Measurements from ENCODE around the gene TNFRSF8. TPM values are rescaled to one million over a fixed set of nuclear protein-coding genes. Genes with fewer than 3 reads are reported as not detected.
A peak's percentile ranks its signal among the peaks of the same experiment; 100 is the strongest.

TNFRSF8 gene
- polyA plus RNA-seq, 1 donor from 2014 or later: 0.40 TPM

GRCh38 chr1:12140515-12141162 lies 77.5 kb downstream of the TNFRSF8 start:
- Mint-ChIP-seq H3K9me3 (no peaks in the 10 kb centered on the region), H3K4me3 (no peak overlapping the region), H3K27ac (no peak overlapping the region), H3K27me3 (no peaks in the 10 kb centered on the region), H3K4me1 (peaks cover 17 to 25% (median 24%) of the 10 kb centered on the region in 3 donors), H3K36me3 (no peaks in the 10 kb centered on the region)

- H3K4me3 Mint-ChIP-seq: peak overlapping the region in 2 of 4 donors; percentile 17 to 27
- H3K9me3 Mint-ChIP-seq: no peaks in the 10 kb centered on the region
- peaks cover 20 to 24% (median 23%) of the 10 kb centered on the region in 3 donors for H3K4me1 Mint-ChIP-seq
- H3K27ac Mint-ChIP-seq: no peak overlapping the region
- H3K27me3 Mint-ChIP-seq: no peaks in the 10 kb centered on the region
- H3K36me3 Mint-ChIP-seq: no peaks in the 10 kb centered on the region
Measured at GRCh38 chr1:12141163-12141850, 78.2 kb downstream of the TNFRSF8 start.

- Mint-ChIP-seq H3K9me3 (no peaks in the 10 kb centered on the region), H3K4me1 (peaks cover 29 to 33% (median 31%) of the 10 kb centered on the region in 3 donors), H3K27ac (no peak overlapping the region), H3K4me3 (peak overlapping the region in 1 of 4 donors; percentile 17), H3K27me3 (no peaks in the 10 kb centered on the region), H3K36me3 (no peaks in the 10 kb centered on the region)
Measured at GRCh38 chr1:12142141-12142823, 79.2 kb downstream of the TNFRSF8 start.

GRCh38 chr1:12142891-12143630 lies 80.0 kb downstream of the TNFRSF8 start:
- Mint-ChIP-seq H3K27ac (peak overlapping the region; percentile 85 to 92 (median 91)), H3K4me1 (peaks cover 29 to 37% (median 36%) of the 10 kb centered on the region in 3 donors), H3K4me3 (peak overlapping the region in 3 of 4 donors; percentile 67 to 89 (median 83)), H3K9me3 (no peaks in the 10 kb centered on the region), H3K27me3 (no peaks in the 10 kb centered on the region), H3K36me3 (no peaks in the 10 kb centered on the region)

- Mint-ChIP-seq H3K27me3 (no peaks in the 10 kb centered on the region), H3K27ac (peak overlapping the region; percentile 85 to 92 (median 91)), H3K9me3 (no peaks in the 10 kb centered on the region), H3K36me3 (no peaks in the 10 kb centered on the region), H3K4me1 (peaks cover 29 to 41% (median 40%) of the 10 kb centered on the region in 3 donors), H3K4me3 (peak overlapping the region in 3 of 4 donors; percentile 67 to 89 (median 83))
Measured at GRCh38 chr1:12143631-12144155, 80.6 kb downstream of the TNFRSF8 start.

- Mint-ChIP-seq H3K27ac (peak overlapping the region in 2 of 3 donors; percentile 85 to 91), H3K4me1 (peaks cover 33 to 46% (median 46%) of the 10 kb centered on the region in 3 donors), H3K9me3 (no peaks in the 10 kb centered on the region), H3K36me3 (no peaks in the 10 kb centered on the region), H3K4me3 (peak overlapping the region in 3 of 4 donors; percentile 67 to 89 (median 83)), H3K27me3 (no peaks in the 10 kb centered on the region)
Measured at GRCh38 chr1:12144236-12144635, 81.1 kb downstream of the TNFRSF8 start.

GRCh38 chr1:12144969-12145368 lies 81.9 kb downstream of the TNFRSF8 start:
- peaks cover 0 to 2% (median 0%) of the 10 kb centered on the region in 3 donors for H3K9me3 Mint-ChIP-seq
- H3K4me1 Mint-ChIP-seq: peaks cover 39 to 53% (median 51%) of the 10 kb centered on the region in 3 donors
- peak overlapping the region in 1 of 4 donors; percentile 71 for H3K4me3 Mint-ChIP-seq
- H3K27me3 Mint-ChIP-seq: no peaks in the 10 kb centered on the region
- H3K36me3 Mint-ChIP-seq: no peaks in the 10 kb centered on the region
- peak overlapping the region in 2 of 3 donors; percentile 39 to 92 for H3K27ac Mint-ChIP-seq

GRCh38 chr1:12145616-12146342 lies 82.7 kb downstream of the TNFRSF8 start:
- Mint-ChIP-seq H3K27me3 (no peaks in the 10 kb centered on the region), H3K9me3 (peaks cover 0 to 2% (median 0%) of the 10 kb centered on the region in 3 donors), H3K36me3 (no peaks in the 10 kb centered on the region), H3K4me3 (peak overlapping the region in 2 of 4 donors; percentile 63 to 71), H3K4me1 (peaks cover 47 to 61% (median 59%) of the 10 kb centered on the region in 3 donors), H3K27ac (peak overlapping the region in 2 of 3 donors; percentile 67 to 92)

GRCh38 chr1:12146343-12147112 lies 83.4 kb downstream of the TNFRSF8 start:
- Mint-ChIP-seq H3K36me3 (no peaks in the 10 kb centered on the region), H3K4me3 (peak overlapping the region in 2 of 4 donors; percentile 71 to 73), H3K27ac (peak overlapping the region; percentile 32 to 90 (median 67)), H3K9me3 (peaks cover 0 to 2% (median 0%) of the 10 kb centered on the region in 3 donors), H3K4me1 (peaks cover 49 to 68% (median 64%) of the 10 kb centered on the region in 3 donors), H3K27me3 (no peaks in the 10 kb centered on the region)

- Mint-ChIP-seq H3K4me3 (peak overlapping the region in 2 of 4 donors; percentile 33 to 83), H3K36me3 (no peaks in the 10 kb centered on the region), H3K9me3 (peaks cover 0 to 2% (median 0%) of the 10 kb centered on the region in 3 donors), H3K27me3 (no peaks in the 10 kb centered on the region), H3K4me1 (peaks cover 54 to 75% (median 69%) of the 10 kb centered on the region in 3 donors), H3K27ac (peak overlapping the region; percentile 32 to 90 (median 67))
Measured at GRCh38 chr1:12147201-12147701, 84.1 kb downstream of the TNFRSF8 start.

GRCh38 chr1:12148160-12148957 lies 85.3 kb downstream of the TNFRSF8 start:
- Mint-ChIP-seq H3K27me3 (peaks cover under 1% of the 10 kb centered on the region), H3K4me1 (peaks cover 60 to 79% (median 71%) of the 10 kb centered on the region in 3 donors)

More at GRCh38 chr1:12148160-12148957, 85.3 kb downstream of the TNFRSF8 start:
- Mint-ChIP-seq H3K4me3 (peak overlapping the region in 2 of 4 donors; percentile 88 to 89), H3K9me3 (peaks cover 0 to 2% (median 0%) of the 10 kb centered on the region in 3 donors), H3K36me3 (no peaks in the 10 kb centered on the region), H3K27ac (peak overlapping the region; percentile 81 to 97 (median 92))
